OCI-LY3 (cell line): Measurements from ENCODE around the gene LEMD2.

Source experiments
- CTCF ChIP-seq: fragments of 200-600, 300-600 bp; sonication (generic); IDR thresholded peaks from 2 replicates; pipeline ENCODE4 v1.5.1; 2014; ENCODE audit warnings: antibody characterized with exemption, low read length, low read depth
- EZH2phosphoT487 ChIP-seq: fragments of 200-600 bp; shearing (Covaris generic); IDR thresholded peaks from 2 replicates; pipeline ENCODE4 v1.6.1; 2018; ENCODE audit warnings: antibody characterized with exemption, mixed run types, low read depth

- TF ChIP-seq CTCF (no peak), EZH2phosphoT487 (no peak)
Measured at GRCh38 chr6:33827546-33828451, 38.9 kb upstream of the LEMD2 start.
